ENCODE data around the gene RING1.

The RING1 gene

DNA sequence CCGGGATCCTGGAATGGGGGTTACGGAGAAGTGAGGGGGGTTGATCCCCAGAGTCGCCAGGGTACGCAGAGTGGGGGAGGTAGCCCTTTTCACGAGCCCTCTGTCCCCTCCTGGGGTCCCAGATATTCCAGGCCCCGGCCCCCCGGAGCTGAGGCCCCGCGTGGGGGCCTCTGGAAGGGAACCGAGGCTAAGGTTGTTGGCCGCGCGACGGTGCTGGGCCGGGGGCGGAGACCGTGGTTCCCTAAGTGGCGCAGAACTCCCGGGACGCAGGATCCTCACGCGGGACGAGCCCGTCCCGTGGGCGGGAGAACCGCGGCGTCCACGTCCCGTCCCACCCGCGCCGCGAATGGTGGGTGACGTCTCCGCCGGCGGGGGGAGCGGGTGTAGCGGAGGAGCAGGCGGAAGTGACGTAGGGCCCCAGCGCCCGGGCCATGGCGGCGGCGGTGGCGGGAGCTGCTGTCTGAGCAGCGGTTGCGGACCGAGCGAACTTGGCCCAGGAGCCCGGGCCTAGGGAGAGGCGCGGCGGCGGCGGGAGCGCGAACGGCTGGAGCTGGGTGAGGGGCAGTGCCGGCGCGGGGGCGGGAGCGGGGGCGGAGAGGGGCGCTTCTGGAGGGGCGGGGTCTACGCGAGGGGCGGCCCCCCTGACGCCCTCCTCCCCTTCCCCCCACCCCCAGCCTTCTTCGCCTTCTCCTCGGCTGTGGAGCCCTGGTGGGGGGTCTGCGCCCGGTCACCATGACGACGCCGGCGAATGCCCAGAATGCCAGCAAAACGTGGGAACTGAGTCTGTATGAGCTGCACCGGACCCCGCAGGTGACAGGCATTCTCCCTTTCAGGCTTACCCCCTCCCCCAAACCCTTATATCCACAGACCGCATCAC is at the start of gene RING1:
Gene RING1, plus strand, starts transcription at position 410 of the 877 bp plus-strand sequence. Its CDS starts 323 bp downstream, at position 733.
- DNase-seq, result peak; percentile 60 to 70

DNA sequence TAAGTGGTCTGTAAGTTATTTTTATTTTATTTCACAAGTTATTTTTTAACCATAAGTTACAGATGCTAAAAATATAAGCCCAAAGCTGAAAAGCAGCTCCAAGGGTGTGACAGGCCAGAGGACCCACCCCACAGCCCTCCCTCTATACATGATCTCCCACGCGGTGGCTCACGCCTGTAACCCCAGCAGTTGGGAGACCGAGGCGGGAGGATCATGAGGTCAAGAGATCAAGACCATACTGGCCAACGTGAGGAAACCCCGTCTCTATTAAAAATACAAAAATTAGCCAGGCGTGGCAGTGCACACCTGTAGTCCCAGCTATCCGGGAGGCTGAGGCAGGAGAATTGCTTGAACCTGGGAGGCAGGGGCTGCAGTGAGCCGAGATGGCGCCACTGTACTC is 48.2 kb upstream of the RING1 start:
- no peak for DNase-seq

- DNase-seq, result no peak
These were observed 47.5 kb upstream of the RING1 start for GRCh38 chr6:33160728-33161344.

GRCh38 chr6:33161354-33162331 is 46.7 kb upstream of the RING1 start:
- peak; percentile 37 to 50 for DNase-seq

GRCh38 chr6:33163540-33163939 is 44.8 kb upstream of the RING1 start:
- DNase-seq, result no peak

- no peak for DNase-seq
These were observed 44.1 kb upstream of the RING1 start for GRCh38 chr6:33164176-33164575.

GRCh38 chr6:33164665-33165373 is 43.5 kb upstream of the RING1 start:
- no peak for DNase-seq

DNA sequence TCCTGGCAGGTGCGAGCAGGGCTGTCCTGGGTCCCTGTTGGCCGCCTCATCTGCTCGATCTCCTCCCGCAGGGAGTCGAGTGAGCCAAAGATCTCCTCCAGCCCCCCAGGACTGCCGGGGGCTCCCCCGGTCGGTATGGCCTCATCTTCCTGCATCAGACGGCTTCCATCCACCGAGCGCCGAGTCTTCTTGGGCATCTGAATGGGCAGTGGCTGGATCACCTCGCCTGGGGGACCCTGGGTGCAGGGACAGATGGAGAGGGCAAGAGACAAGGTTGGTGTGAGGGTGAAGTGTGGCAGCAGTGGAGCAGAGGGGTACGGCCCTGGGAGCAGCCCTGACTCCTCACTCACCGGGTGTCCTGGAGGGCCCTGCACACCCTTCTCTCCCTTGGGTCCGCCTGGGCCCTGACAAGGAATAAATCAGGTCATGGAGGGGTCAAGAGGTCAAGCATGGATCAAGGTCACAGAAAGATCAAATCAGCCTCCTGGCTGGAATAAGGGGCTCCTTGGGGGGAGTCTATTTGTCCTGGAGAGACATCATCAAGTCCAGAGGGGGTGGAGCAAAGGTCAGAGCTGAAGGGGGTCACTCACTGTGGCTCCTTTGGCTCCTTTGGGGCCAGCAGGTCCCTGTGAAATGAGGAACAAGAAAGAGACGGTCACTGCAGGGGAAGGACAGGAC is 42.6 kb upstream of the RING1 start:
- no peak for DNase-seq

GRCh38 chr6:33166363-33166762 is 41.9 kb upstream of the RING1 start:
- DNase-seq, result no peak

DNA sequence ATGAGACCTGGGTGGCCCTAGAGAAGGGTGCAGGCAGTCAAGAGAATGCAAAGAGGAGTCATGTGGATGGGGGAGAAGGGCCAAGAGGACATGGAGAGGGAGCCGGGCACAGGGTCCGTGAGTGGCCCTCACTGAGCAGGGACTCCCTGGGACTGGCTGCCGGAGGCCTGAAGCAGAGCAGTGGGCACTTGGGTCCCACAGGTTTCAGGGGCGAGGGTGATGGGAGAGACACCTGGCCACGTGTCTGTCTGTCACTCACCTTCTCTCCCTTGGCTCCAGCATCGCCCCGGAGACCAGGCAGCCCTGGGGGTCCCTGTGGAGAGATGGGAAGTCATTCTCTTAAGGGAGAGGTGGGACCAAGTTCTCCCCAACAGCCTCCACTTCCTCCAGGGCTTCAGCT is 41.5 kb upstream of the RING1 start:
- DNase-seq, result no peak

GRCh38 chr6:33167374-33168283 is 40.7 kb upstream of the RING1 start:
- no peak for DNase-seq

- DNase-seq, result no peak
These were observed 40.1 kb upstream of the RING1 start for GRCh38 chr6:33168284-33168601.

DNA sequence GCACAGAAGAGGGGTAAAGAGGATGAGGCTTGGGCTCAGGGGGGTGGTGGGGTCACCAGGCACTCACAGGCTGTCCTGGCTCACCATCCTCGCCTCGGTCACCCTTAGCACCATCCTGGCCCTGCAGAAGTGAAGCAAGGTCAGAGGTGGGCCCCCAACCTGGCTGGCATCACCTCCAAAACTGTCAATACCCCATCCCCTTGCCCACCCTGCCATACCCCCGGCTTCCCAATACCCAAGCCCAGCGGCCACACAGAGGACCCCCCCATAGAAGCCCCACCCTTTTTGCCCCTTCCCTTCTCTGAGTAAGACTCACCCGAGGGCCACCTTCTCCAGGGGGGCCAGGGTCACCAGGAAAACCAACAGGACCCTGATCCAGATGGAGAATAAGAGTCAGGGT is 39.7 kb upstream of the RING1 start:
- no peak for DNase-seq

GRCh38 chr6:33169291-33170175 is 38.8 kb upstream of the RING1 start:
- no peak for DNase-seq

DNA sequence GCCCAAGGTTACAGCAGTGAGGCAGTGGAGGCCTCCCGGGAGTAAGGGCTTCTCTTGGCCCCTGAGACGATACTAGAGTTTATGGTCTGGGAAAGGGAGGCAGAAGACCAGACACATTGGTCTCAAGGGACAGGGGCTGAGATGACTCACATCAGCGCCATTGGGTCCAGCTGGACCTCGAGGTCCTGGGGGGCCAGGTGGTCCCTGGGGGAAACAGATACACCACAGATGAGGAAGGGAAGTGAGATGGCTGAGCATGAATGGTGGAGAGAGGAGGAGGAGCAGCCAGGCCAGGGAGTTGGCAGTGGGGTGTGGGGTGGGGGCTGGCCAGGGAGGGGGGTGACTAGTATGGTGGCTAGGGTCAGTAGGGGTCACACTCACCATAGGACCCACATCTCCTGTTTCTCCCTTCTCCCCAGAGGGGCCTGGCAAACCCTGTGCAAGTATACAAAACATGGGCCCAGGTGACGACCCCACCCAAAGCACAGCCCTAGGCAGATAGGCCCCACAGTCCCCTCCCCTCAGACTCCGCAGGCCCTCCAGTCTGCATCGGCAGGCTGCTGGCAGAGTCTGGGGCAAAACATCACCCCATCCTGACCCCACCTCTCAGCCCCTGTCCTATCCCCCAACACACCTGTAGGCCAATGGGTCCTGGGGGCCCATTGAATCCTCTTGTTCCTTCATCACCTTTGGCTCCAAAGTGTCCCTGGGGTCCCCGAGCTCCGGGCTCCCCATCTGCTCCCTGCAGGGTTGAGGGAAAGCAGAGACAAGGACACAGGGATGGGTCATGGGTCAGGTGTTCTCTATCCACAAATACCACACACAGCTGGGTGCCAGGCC is 37.9 kb upstream of the RING1 start:
- DNase-seq, result no peak

DNA sequence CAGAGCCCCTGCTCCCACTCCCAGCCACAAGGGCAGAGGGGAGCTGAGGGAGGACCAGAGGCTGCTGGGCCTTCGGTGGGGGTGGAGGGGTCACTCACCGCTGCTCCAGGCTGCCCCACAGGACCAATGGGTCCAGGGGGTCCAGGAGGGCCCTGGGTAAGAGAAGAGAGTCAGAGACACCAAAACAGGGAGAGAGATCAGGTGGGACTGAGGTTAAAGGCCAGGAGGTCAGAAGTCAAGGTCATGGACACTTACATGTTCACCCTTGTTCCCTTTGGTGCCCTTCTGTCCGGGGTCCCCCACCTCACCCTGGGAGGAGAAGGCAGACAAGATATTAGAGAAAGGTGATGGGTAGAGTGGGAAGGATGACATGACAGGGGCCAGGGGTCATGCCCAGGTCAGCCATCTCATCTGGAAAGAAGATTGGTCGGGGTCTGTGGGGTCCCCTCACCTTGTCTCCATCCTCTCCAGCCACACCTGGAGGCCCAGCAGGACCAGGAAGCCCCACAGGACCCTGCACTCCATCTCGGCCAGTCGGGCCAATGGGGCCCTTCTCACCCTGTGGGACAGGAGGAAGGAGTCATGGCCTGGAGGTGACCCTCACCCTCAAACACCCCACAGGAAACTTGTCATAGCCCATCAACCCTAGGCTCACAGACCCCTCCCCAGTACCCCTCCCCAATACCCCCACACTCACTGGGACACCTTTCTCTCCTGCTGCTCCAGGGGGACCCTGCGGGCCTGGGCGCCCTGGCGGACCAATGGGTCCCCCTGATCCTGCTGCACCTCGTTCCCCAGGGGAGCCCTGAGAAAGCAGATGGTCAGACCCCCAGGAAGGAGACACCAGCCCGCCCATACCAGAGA is 37.1 kb upstream of the RING1 start:
- DNase-seq, result no peak

- DNase-seq, result no peak
These were observed 36.2 kb upstream of the RING1 start for GRCh38 chr6:33171880-33172687.

All from Kasumi-1 (cell line).